Activated naive CD8-positive, alpha-beta T cell treated with anti-CD3 and anti-CD28 coated beads, Interleukin-2, amount 50 U/mL, for 24 hours (primary cell): Measurements from ENCODE around the gene RMDN2.
A peak's percentile ranks its signal among the peaks of the same experiment; 100 is the strongest.

ENCODE experiments used
- ATAC-seq: fragments of 150-1000 bp; cut with Tn5 transposase; one replicate; pipeline ENCODE4 v1.10.0; 2021
- DNase-seq: peaks from one replicate; pipeline ENCODE4 v3.0.0; 2021
- H3K27ac Mint-ChIP-seq: one replicate; pipeline ENCODE4 v1.8.0; 2021; ENCODE audit warnings: mild to moderate bottlenecking, mixed read lengths
- H3K27me3 Mint-ChIP-seq: one replicate; pipeline ENCODE4 v1.8.0; 2021; ENCODE audit warnings: mixed read lengths
- H3K36me3 Mint-ChIP-seq: one replicate; pipeline ENCODE4 v1.8.0; 2021; ENCODE audit warnings: low read depth, mixed read lengths
- H3K4me1 Mint-ChIP-seq: one replicate; pipeline ENCODE4 v1.8.0; 2021; ENCODE audit warnings: mixed read lengths
- H3K4me3 Mint-ChIP-seq: one replicate; pipeline ENCODE4 v1.8.0; 2021; ENCODE audit warnings: mild to moderate bottlenecking, moderate library complexity, mixed read lengths
- H3K9me3 Mint-ChIP-seq: one replicate; pipeline ENCODE4 v1.8.0; 2021; ENCODE audit warnings: mixed read lengths

The RMDN2 gene

DNA sequence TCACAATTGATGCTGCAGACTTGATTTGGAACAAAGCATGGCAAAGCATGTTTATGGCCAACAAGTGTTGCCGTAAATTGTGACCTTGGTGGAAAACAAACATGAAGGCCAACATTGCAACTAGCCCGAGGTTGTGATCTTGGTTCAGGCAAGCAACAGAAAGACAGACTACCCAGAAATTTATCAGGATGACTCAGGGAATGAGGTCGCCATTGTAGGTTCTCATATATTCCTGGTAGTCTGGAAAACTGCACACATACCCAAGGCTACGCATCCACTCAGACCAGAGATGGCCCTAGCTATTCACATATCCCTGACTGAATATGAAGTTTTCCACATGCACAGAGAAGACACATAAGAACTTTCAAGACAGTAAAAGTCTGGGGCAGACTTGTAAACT, 120.7 kb downstream of the RMDN2 start:
- H3K9me3 Mint-ChIP-seq: no peaks in the 10 kb centered on the region
- no peak for DNase-seq
- no peak for ATAC-seq
- H3K4me1 Mint-ChIP-seq: no peaks in the 10 kb centered on the region
- H3K27ac Mint-ChIP-seq: no peak overlapping the region
- H3K36me3 Mint-ChIP-seq: no peaks in the 10 kb centered on the region
- H3K4me3 Mint-ChIP-seq: no peak overlapping the region
- peaks cover 12% of the 10 kb centered on the region for H3K27me3 Mint-ChIP-seq

GRCh38 chr2:38056216-38056615, 131.1 kb downstream of the RMDN2 start:
- H3K27me3 Mint-ChIP-seq: peaks cover 13% of the 10 kb centered on the region
- H3K36me3 Mint-ChIP-seq: no peaks in the 10 kb centered on the region
- peaks cover 24% of the 10 kb centered on the region for H3K4me1 Mint-ChIP-seq
- ATAC-seq: no peak
- no peaks in the 10 kb centered on the region for H3K9me3 Mint-ChIP-seq
- no peak for DNase-seq
- H3K27ac Mint-ChIP-seq: no peak overlapping the region
- H3K4me3 Mint-ChIP-seq: no peak overlapping the region

- H3K9me3 Mint-ChIP-seq: no peaks in the 10 kb centered on the region
- H3K36me3 Mint-ChIP-seq: no peaks in the 10 kb centered on the region
- ATAC-seq (peak; percentile 77), DNase-seq (no peak)
- H3K4me3 Mint-ChIP-seq: no peak overlapping the region
- H3K4me1 Mint-ChIP-seq: peaks cover 24% of the 10 kb centered on the region
- H3K27ac Mint-ChIP-seq: no peak overlapping the region
- peaks cover 7% of the 10 kb centered on the region for H3K27me3 Mint-ChIP-seq
Observed at GRCh38 chr2:38057651-38058410, 132.7 kb downstream of the RMDN2 start.

GRCh38 chr2:38060236-38061018, 135.3 kb downstream of the RMDN2 start:
- H3K36me3 Mint-ChIP-seq: no peaks in the 10 kb centered on the region
- H3K27ac Mint-ChIP-seq: no peak overlapping the region
- H3K4me1 Mint-ChIP-seq: peaks cover 24% of the 10 kb centered on the region
- H3K4me3 Mint-ChIP-seq: no peak overlapping the region
- H3K27me3 Mint-ChIP-seq: peaks cover 3% of the 10 kb centered on the region
- H3K9me3 Mint-ChIP-seq: no peaks in the 10 kb centered on the region
- ATAC-seq: no peak
- no peak for DNase-seq

GRCh38 chr2:38064801-38065501, 139.9 kb downstream of the RMDN2 start:
- no peak for DNase-seq
- Mint-ChIP-seq H3K27me3 (peaks cover 5% of the 10 kb centered on the region), H3K27ac (no peak overlapping the region), H3K4me1 (no peaks in the 10 kb centered on the region), H3K36me3 (no peaks in the 10 kb centered on the region), H3K9me3 (no peaks in the 10 kb centered on the region), H3K4me3 (no peak overlapping the region)
- ATAC-seq: no peak

DNA sequence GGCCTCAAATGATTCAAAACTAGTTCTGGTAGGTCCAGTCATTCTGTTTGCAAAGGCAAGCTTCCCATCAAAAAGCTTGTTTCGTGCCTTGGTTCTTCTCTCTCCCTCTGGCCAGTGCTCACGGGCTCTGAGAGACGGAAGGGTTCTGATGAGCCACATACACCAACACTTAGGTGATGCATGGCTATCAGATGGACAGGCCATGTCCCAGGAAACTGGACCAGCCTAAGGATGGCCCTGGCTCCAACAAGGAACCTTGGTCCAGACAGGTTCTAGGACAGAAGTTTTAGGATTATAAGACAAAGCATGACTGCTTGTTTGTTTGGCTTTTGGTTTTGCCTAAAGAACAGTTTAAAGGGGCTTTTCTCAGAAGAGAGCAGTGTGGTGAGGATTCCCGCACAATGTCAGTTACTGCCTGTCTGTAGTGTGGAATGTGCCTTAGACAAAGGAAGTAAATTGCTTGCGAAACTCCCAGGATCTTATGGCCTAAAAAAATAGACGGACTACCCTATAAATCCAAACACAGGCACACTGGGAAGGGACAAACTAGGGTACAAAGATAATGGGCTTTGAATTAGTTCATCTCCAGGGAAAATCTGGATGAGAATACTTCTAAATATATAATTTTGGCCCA, 140.5 kb downstream of the RMDN2 start:
- no peak for ATAC-seq
- Mint-ChIP-seq H3K4me3 (no peak overlapping the region), H3K27me3 (peaks cover 5% of the 10 kb centered on the region), H3K36me3 (no peaks in the 10 kb centered on the region), H3K27ac (no peak overlapping the region), H3K4me1 (no peaks in the 10 kb centered on the region), H3K9me3 (no peaks in the 10 kb centered on the region)
- no peak for DNase-seq

DNA sequence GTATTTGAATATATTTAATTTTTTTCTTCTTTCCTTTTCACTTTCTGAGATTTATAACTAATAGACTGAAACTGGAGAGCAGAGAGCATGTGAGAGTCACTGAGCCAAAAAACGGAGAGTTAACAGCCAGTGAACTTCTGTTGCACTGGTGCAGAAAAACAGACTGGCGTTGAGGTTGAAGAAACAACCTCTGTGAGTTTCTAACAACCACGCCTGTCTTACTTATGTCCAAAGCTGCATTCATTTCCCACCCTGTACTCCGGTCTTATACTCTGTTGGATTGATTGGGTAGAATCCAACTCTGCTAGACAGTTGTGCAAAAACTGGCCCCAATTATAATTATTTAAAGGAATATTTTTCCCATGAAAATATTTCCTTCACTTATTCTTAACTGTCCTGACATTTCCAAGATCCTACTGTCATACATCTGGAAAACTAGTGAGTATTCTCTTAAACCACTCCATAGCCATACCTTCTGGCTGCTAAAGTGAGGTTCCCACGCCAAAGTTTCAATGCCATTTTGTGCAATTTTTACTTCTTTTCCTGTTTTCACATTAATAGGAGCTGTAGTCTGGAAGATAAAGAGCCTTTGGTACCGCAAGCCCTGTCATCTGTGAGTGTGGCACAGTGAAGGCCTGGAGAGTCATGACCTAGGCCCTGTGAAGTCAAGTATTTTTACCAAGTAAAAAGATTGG, 141.5 kb downstream of the RMDN2 start:
- DNase-seq (no peak), ATAC-seq (no peak)
- H3K4me3 Mint-ChIP-seq: no peak overlapping the region
- no peaks in the 10 kb centered on the region for H3K4me1 Mint-ChIP-seq
- H3K36me3 Mint-ChIP-seq: no peaks in the 10 kb centered on the region
- no peak overlapping the region for H3K27ac Mint-ChIP-seq
- H3K9me3 Mint-ChIP-seq: no peaks in the 10 kb centered on the region
- H3K27me3 Mint-ChIP-seq: peaks cover 8% of the 10 kb centered on the region
